Mononuclear cell (primary cell): ENCODE measurements around the gene USP31. TPM values are rescaled to one million over a fixed set of nuclear protein-coding genes. Genes with fewer than 3 reads are reported as not detected.

Experiments used
- H3K27me3 ChIP-seq: 2 replicates; pipeline ENCODE4 v1.6.0; 2011; ENCODE audit warnings: low read length, control low read depth; ENCODE audit not compliant: insufficient read depth
- H3K4me1 ChIP-seq: 2 replicates; pipeline ENCODE4 v1.5.1; 2011; ENCODE audit warnings: mild to moderate bottlenecking, low read length, control low read depth; ENCODE audit not compliant: insufficient read depth
- H3K4me3 ChIP-seq: 2 replicates; pipeline ENCODE4 v1.5.1; 2011; ENCODE audit warnings: mild to moderate bottlenecking, low read length, moderate library complexity
- H3K9me3 ChIP-seq: 2 replicates; pipeline ENCODE4 v1.5.1; 2011; ENCODE audit warnings: low read depth, mild to moderate bottlenecking, control low read depth, low read length
- total RNA-seq: library from RNA; depleted of rRNA; stranded (reverse); fragments of >200 nt; gene quantifications from one replicate; pipeline ENCODE4 v1.2.3, GENCODE V29; 2012

USP31 gene
- total RNA-seq, 1 donor = 2.5 TPM

DNA sequence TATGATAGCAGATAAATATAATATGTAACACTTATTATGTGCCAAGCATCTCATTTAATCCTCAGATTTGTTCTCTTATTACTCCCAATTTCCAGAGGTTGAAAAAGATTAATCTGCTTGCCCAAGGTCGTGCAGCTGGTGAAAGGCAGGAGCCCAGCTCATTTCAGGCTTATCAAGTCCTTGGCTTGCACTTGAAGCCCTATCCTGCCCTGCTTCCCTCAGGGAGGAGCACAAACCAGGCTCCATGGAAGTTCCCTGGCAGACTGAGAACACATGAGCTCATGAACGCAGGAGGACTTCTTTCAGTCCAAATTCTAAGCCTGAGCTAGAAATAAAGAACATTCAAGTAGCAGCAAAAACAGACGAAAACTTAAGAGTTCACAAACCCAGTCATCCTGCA is 74.8 kb downstream of the USP31 start:
- H3K27me3 ChIP-seq = no peaks in the 10 kb centered on the region
- no peak overlapping the region for H3K4me3 ChIP-seq
- no peaks in the 10 kb centered on the region for H3K4me1 ChIP-seq
- H3K9me3 ChIP-seq = no peaks in the 10 kb centered on the region

DNA sequence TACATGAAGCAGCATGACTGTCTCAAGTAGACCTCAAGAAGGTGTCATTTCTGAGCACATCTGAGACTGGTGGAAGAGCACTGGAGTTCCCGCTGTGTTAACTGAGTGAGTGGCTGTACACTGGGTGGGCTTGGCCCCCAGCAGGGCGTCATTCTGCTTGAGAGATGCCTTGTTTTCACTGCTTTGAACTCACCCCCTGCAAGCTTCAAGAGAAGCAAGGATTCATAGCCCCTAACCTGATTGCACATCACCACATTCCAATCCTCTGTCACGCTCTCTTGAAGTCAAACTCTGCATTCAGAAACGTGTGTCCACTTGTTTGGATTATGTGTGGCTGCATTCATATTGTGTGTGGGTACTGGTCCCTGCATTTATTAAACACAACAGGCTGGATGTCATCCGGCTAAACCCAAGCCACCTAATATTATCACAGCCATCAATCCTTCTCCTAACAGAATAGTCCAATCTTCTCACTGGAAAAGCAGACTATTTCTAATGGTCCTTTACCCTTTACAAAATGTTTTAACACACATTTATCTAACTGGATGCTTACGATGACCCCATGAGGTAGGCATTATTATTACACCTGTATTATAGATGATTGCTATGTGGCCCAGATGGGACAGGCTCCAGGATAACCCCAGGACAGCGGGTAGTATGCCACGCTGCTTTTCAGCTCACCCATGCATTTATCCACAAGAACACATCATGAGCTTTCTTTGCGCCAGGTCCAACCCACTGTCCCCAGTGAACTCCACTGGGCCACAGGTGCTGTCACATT is 76.3 kb downstream of the USP31 start:
- Histone ChIP-seq H3K27me3 (no peaks in the 10 kb centered on the region), H3K4me3 (no peak overlapping the region), H3K9me3 (no peaks in the 10 kb centered on the region), H3K4me1 (no peaks in the 10 kb centered on the region)

DNA sequence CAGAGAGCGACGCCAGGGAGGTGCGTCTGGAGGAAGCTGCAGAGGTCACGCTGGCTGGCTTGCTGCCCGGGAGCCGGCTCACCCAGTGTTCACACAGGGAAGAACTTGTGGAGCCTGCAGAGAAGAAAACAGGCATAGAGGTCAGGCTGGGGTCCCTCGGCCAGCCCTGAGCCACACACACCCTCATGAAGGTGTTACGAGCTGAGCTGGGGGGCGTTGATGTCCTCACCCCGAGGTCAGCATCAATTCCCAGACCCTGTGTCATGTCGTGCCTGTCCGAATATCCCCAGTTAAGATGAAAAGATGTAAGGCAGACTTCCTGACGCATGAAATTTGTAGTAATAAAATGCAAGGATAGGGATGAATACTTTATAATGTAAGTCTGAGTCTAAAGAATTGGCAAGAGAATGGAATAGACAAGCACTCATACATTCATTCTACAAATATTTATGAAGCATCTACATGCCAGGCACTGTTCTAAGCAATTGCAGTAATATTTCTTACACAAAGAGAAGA is 77.1 kb downstream of the USP31 start:
- Histone ChIP-seq H3K4me1 (no peaks in the 10 kb centered on the region), H3K27me3 (no peaks in the 10 kb centered on the region)

DNA sequence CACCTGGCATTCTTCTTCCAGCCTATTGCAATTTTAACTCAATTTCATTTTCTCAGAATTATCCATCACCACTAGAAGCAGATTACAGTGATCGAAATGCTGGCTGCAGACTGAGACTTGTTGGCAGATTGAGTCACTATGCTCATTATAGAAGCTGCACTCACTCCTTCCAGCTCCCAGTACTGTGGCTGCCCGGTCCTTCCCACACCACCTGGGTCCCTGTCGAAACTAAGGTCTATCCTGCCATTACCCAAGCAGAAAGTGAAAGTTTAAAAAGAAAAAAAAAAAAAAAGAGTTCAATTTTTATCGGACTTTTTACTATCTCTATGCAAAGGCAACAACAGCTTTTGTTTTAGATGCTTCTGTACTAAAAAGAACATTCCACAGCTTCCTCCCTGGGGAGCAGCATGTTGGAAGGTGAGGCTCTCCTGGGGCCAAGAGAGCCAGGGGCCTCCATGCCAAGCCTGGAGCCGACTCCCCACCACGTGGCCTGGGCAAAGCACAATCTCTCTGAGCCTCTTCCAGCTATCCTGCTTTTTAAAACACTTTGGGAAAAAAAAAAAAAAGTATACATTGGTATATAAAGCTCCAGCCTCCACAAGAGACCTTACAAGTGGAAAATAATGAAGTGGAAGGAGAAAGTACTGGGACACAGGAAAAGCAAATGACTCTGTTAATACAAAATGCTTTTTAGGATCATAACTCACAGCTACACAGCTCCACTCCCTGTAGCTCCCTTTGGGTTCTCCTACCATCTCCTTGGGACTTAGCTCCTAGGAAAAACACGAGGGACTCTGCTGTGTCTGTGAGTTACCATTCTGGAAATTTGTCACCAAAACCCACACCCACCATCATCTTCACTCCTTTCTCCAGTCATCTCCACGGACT is 77.8 kb downstream of the USP31 start:
- Histone ChIP-seq H3K27me3 (no peaks in the 10 kb centered on the region), H3K4me1 (no peaks in the 10 kb centered on the region), H3K9me3 (no peaks in the 10 kb centered on the region), H3K4me3 (no peak overlapping the region)

More for the DNA sequence above, 77.1 kb downstream of the USP31 start:
- H3K9me3 ChIP-seq = no peaks in the 10 kb centered on the region
- no peak overlapping the region for H3K4me3 ChIP-seq

DNA sequence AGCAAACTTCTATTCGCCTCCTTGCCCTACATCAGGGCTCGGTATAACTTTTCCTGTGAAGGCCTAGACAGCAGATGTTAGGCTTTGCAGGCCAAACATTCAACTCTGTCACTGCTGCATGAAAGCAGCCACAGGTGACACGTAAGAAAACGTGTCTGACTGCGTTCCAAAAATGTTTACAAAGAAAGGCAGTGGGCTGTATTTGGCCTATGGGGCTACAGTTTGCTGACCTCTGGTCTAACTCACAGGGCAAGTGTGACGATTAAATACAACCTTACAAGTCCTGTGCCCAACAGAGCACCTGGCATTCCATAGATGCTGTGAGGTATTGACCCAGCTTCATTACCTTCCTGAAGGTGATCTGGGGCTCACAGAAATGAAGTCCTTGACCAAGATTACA is 79.4 kb downstream of the USP31 start:
- Histone ChIP-seq H3K27me3 (no peaks in the 10 kb centered on the region), H3K4me3 (no peak overlapping the region), H3K9me3 (no peaks in the 10 kb centered on the region), H3K4me1 (no peaks in the 10 kb centered on the region)

DNA sequence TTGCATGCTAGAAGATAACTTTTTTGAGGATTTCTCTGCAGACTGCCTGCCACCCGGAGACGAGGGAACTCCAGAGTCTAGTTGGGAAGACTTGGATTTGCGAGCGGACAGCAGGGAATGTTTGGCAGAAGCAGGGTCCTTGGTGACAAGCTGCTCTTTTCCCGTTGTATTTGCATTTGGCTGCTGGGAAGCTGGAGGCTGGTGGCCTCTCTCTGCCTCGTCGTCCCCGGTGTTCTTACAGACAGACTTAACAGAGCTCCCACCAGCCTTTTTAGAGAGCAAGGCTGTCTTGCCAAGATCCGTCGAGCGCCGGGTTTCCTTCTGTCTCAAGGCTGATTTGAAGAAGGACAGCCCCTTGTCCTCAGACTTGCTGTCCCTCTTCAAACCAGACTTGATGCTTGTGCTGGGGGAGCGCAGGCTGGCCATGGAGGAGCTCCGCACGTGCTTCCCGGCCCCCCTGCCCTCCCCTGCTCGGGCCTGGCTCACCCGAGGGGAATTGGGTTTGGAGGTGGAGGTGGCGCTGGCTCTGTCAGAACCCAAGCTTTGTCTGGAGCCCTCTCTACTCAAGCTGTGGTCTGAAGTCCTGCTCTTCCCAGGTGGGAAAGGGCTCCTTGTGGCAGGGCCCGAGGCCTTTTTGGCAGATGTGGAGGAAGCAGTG is 81.0 kb downstream of the USP31 start:
- Histone ChIP-seq H3K27me3 (no peaks in the 10 kb centered on the region), H3K4me1 (no peaks in the 10 kb centered on the region), H3K4me3 (no peak overlapping the region), H3K9me3 (no peaks in the 10 kb centered on the region)

DNA sequence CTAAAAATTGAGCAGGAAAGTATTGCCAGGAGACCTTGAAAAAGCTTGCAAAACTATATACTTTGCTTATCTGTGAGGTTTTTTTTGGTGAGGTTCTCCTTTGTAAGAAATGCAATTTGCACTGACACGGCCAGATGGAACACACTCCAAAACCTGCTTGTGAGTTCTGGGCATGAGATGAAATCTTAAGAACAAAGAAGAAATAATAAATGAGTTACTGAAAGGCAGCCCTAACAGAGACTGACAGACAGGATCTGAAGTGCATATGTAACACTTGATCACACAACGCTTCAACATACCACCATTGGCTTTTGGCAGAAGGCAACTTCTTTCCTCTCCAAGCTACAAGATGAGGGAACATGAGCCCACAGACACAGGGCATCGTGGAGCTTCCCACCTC is 82.6 kb downstream of the USP31 start:
- H3K27me3 ChIP-seq = no peaks in the 10 kb centered on the region
- no peak overlapping the region for H3K4me3 ChIP-seq

DNA sequence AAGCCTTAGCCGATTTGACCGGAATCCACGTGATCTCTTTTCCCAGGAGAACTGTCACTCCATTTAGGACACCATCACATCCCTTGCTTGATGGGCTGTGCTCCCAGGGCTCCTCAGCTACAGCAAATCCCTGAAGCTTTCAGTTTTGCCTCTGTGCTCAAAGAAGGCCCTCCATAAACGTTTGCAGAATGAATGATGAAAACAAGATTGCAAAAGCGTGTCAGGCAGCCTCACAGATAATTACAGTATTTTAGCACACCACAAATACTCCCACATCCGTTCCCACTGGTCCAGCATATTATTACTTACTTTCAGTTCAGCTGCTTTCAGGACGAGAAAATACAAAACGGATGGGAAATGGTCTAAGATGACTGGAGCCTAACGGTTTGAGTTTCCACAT is 84.6 kb downstream of the USP31 start:
- Histone ChIP-seq H3K4me3 (no peak overlapping the region), H3K27me3 (no peaks in the 10 kb centered on the region), H3K4me1 (no peaks in the 10 kb centered on the region), H3K9me3 (no peaks in the 10 kb centered on the region)

More for the DNA sequence above, 82.6 kb downstream of the USP31 start:
- Histone ChIP-seq H3K4me1 (no peaks in the 10 kb centered on the region), H3K9me3 (no peaks in the 10 kb centered on the region)

DNA sequence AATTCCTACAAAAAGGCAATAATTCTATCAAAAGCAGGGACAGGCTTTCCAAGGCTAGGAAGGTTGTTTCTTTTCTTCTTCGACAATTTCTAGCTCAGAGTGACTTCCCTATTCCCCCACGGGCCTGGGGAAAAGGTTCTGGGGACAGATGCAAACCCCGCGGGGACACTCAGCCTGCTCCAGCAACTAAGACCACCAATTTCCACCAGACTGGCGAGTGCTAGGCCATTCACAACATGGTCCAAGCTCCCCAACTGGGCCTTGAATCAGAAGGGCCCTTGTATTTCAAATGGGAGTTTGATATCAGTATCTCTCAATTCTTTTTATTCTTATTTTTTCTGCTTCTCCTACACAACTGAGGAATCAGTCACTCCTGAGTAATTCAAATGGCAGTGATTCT is 86.7 kb downstream of the USP31 start:
- Histone ChIP-seq H3K27me3 (no peaks in the 10 kb centered on the region), H3K9me3 (no peaks in the 10 kb centered on the region), H3K4me3 (no peak overlapping the region), H3K4me1 (no peaks in the 10 kb centered on the region)

DNA sequence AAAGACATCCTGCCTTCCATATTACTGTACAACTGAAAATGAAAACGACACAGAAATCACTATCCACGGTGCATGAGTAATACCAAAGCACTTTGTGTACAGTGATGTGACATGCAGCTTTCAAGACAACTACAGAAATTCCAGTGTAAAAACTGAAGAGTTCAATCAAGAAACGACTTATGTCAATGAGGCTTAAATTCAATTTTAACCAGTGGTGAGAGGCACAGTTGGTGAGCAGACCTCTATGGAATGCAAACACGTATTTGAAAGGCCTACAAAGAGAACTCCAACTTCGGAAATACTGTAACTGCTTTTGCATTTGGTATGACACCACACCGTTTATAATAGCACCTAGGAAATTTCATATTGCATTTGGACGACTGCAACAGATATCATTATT is 87.6 kb downstream of the USP31 start:
- Histone ChIP-seq H3K4me1 (no peaks in the 10 kb centered on the region), H3K27me3 (peaks cover 3% of the 10 kb centered on the region), H3K4me3 (no peak overlapping the region)

DNA sequence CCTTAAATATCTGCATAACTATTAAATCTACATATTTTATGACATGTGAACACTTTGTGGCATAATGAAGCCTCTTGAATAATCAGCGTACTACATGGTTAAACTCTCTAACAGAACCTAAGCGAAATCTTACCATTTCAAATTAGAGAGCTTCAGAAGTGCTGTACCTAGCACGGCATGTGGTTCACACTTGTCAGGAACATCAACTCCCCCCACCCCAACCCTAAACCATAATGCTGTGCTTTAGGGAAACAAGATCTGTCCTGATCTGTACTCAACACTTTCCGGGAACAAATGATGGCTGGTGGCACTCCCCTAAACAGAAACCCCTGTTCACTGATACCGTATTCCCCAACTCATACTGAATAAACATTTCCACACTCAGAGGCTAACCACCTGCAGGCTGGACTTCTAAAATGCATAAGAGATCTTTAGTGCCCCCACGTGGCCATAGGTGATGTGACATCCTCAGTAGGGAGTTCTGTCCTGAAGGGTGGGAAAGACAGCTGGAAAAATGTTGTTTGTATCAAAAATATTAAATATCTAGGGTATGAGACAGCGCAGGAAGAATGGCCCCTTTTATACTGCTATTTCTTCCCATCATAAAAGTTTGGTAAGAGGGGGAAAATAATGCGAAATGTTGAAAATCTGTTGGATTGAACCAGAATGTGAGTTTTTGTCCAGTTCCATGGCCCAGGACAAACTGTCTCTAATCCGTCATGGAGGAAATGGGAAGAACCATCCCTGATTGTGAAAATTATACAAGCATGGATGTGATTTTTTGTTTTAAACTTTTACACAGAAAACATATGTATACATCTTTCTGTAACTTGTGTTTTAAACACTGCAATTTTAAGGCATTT is 88.6 kb downstream of the USP31 start:
- Histone ChIP-seq H3K9me3 (no peaks in the 10 kb centered on the region), H3K4me3 (no peak overlapping the region), H3K27me3 (peaks cover 3% of the 10 kb centered on the region), H3K4me1 (no peaks in the 10 kb centered on the region)

More for the DNA sequence above, 87.6 kb downstream of the USP31 start:
- H3K9me3 ChIP-seq = no peaks in the 10 kb centered on the region

DNA sequence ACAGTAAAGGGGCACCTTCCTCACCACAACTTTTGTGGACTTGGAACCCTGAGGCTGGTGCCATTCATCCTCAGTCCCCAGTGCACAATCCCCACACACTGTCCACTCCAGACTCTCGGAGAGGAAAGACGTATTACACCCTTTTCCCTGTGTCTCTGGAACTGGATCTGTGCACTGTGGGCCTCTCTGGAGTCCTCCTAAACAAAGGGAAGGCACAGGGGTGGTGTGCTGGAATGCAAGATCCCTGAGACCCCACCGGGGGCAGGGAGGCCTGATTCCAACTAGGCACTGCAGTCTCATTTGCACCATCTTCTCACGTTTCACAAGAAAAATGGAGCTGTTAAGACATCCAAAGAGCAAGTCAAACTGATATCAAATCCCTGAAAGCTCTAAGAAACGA is 89.8 kb downstream of the USP31 start:
- H3K27me3 ChIP-seq = peaks cover 3% of the 10 kb centered on the region
- no peak overlapping the region for H3K4me3 ChIP-seq
- no peaks in the 10 kb centered on the region for H3K4me1 ChIP-seq
- H3K9me3 ChIP-seq = no peaks in the 10 kb centered on the region

DNA sequence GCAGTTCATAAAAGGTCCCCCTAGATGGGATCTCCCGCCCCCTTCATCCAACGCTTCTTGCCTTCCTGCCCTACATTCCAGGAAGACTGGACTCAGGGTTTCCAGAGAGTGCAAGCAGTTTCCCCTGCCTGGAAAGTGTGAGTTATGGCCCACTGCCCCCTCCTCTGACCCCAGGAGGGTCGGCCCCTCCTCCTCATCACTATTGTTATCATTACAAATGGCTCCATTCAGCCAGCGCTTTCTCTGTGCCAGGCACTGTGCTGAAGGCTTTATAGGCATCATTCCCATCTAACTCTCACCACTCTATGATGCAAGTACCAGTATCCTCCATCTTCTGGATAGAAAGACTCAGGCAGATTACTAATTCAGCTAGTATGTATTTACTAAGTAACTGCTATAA is 90.7 kb downstream of the USP31 start:
- peaks cover 3% of the 10 kb centered on the region for H3K27me3 ChIP-seq
- H3K4me1 ChIP-seq = no peaks in the 10 kb centered on the region
- no peaks in the 10 kb centered on the region for H3K9me3 ChIP-seq
- H3K4me3 ChIP-seq = no peak overlapping the region

DNA sequence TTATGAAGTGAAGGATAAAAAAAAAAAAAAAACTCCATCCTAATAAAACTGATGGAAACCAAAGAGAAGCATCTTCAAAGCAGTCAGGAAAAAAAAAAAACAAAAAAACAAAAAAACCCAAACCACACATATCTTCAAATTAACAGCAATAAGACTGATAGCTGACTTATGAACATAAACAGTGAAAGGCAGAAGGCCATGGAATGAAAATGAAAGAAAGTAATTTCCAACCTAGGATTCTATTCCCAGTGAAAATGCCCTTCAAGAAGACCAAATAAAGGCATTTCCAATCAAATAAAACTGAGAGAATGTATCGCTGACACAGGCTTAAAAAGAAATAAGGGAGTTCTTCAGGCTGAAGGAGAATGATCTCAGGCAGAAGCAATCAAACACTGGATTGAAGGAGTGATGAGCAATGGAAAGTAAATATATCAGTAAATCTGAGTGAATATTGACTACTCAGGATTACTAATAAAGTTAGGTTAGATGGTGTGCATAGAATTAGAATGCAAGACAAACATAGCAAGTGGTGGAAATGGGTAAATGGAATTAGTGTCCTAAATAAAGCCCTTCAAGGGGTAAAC is 92.1 kb downstream of the USP31 start:
- peaks cover 3% of the 10 kb centered on the region for H3K27me3 ChIP-seq
- H3K4me1 ChIP-seq = no peaks in the 10 kb centered on the region
- no peaks in the 10 kb centered on the region for H3K9me3 ChIP-seq
- H3K4me3 ChIP-seq = no peak overlapping the region
